DMS153 (cell line): ENCODE results near the gene ATP6V0A1.
A peak's percentile ranks its signal among the peaks of the same experiment; 100 is the strongest.
"Not testable (repeated sequence)": the region's sequence is repeated elsewhere in the genome, so short reads cannot be mapped to it uniquely, and the experiment has no call there.

Experiments used
- DNase-seq: peaks from one replicate; lab custom pipeline; 2025; lab: John Stamatoyannopoulos, UW

ATP6V0A1 gene

DNA sequence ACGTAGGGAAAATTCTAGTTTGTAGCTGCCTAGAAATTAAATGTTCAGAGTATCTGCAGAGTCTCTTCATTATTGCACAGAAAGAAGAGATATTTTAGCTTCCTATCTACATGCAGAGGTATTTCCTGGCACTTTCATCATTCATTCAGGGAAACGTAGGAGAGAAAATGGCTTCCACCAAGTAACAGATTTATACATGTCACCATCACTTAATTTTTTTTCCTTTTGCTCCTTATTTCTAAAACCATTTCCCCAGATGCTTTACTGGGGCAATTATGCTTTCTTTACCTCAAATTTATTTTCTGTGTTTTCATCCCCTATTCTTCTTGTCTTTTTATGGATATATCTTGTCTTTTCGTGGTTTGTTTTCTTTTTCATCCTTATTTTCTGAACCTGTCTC is 18.5 kb downstream of the ATP6V0A1 start:
- DNase-seq, result no peak

DNA sequence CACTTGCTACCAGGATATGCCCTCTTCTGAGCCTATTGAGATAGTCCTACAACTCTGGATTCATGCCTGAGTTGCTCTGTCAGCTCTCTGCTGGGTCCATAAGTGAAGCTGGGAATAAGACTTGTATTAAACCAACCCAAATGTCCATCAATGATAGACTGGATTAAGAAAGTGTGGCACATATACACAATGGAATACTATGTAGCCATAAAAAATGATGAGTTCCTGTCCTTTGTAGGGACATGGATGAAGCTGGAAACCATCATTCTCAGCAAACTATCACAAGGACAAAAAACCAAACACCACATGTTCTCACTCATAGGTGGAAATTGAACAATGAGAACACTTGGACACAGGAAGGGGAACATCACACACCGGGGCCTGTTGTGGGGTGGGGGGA is 19.1 kb downstream of the ATP6V0A1 start:
- DNase-seq, result not testable (repeated sequence)

GRCh38 chr17:42484304-42484703 is 25.6 kb downstream of the ATP6V0A1 start:
- DNase-seq, result no peak

- DNase-seq, result no peak
Measured at GRCh38 chr17:42485680-42486079, 27.0 kb downstream of the ATP6V0A1 start.

- DNase-seq, result no peak
Measured at GRCh38 chr17:42488032-42488431, 29.4 kb downstream of the ATP6V0A1 start.

GRCh38 chr17:42493319-42493718 is 34.6 kb downstream of the ATP6V0A1 start:
- no peak for DNase-seq

DNA sequence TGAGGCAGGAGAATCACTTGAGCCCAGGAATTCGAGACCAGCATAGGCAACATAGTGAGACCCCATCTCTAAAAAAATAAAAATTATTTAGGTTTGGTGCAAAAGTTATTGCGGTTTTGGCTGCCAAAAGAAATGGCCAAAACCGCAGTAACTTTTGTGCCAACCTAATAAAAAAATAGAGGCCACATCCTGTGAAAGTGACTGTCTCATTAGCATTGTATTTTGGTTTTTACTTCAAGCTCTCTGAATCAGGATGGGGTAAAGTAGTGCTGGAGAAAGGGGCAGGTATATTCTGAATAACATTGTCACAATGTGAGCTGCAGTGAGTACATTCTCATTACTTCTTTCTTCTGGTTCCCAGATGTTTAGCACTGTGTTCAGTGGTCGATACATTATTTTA is 36.0 kb downstream of the ATP6V0A1 start:
- DNase-seq, result no peak

DNA sequence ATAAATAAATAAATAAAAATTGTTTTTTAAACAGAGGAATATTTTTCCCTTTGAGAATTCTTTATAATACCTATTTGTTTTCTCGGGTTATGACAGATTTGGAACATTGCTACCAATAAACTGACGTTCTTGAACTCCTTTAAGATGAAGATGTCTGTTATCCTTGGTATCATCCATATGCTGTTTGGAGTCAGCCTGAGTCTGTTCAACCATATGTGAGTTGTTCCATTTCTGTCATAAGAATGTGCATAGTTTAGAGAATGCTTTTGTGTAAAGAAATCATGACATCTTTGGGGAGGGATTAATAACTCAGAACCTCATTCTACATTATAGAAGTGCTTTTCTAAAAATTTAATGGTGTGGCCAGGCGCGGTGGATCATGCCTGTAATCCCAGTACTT is 40.1 kb downstream of the ATP6V0A1 start:
- DNase-seq, result no peak

- no peak for DNase-seq
Measured at GRCh38 chr17:42502091-42502490, 43.4 kb downstream of the ATP6V0A1 start.

GRCh38 chr17:42502926-42503325 is 44.2 kb downstream of the ATP6V0A1 start:
- no peak for DNase-seq

- no peak for DNase-seq
Measured at GRCh38 chr17:42507671-42508070, 49.0 kb downstream of the ATP6V0A1 start.

DNA sequence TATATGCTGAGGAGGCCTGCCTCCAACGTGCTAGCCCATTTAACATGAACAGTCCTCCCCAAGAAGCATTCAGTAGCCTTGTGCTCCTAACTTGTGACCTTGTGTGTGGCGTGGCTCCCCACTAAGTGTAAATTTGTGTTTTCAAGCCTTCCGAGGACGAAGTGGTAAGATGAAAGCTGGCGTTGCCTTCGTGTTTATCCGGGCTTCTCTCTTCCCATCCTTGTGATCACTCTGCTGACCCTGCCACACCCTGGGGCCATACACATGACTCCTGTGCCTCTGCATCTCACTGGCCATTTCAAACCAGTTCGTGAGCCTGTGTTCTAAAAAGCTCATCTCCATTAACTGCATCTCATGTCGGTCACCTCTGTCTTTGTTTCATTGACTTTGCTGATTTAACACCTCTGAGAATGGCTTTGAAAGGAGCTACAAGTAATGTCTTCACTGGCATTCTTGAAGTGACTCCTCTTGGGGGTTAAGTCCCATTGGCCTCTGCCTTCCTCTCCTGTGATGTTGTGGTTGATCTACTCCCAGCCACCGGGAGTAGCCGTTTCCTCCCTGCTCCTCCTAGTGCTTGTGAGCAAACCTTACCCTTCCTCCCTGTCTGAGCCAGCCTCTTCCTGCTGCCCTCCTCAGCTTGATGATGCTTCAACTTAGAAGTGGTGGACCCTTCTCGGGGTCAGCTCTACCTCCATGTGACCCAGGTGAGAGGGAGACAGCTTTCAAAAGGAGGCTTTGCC is 49.9 kb downstream of the ATP6V0A1 start:
- DNase-seq, result no peak

DNA sequence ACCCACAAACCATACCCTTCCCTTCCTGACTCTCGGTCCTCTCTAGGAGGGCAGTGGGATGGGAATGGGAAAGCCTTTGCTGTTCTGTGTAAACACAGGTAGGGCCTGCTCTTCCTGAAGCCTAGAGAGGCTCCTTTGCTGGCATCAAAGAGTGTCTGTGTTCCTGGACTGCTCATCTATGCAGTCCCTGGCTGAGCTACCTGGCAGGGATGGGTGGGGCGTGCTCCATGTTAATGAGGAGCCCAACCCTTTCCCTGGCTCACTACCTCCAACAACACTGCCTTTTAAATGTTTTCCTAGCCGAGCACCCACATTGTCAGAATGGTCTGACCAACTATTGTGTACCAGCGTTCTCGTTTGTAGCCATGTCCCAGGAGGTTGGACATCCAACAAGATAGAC is 50.7 kb downstream of the ATP6V0A1 start:
- DNase-seq, result no peak

DNA sequence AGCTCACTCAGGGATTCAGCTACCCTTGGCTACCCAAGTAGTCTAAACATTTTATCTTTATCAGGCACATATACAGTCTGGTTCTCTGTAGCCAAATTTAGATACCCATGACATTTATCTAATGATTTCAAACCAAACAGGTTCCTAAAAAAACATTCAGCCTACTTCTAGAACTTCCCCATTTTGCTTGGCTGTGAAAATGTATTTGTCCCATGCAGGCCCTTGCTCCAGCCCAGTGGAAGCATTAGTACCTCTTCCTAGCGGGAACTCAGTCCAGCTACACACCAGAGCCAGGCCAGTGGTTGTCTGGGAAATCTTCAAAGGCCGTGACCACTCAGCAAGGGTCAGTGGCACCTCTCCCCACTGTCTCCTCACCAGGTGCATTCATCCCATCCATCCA is 51.2 kb downstream of the ATP6V0A1 start:
- DNase-seq, result no peak

DNA sequence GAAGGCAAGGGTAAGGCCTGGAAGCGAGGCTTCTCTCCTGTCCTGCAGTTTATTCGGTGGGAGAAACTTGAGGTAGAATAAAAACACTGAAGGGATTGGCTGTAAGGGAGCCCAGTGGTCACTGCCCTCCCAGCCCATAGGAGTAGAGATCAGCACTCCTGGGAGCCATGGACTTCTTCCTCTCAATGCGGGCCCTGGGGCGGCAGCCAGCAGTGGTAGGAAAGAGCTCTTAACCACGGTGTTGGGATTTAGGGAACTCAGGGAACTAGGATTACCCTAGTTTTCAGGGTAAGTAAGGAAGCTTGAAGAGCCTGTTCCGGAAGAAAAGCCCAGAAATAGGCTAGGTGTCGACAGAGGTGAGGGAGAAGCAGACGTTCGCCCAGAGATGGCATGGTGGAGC is 53.6 kb downstream of the ATP6V0A1 start:
- DNase-seq, result no peak

DNA sequence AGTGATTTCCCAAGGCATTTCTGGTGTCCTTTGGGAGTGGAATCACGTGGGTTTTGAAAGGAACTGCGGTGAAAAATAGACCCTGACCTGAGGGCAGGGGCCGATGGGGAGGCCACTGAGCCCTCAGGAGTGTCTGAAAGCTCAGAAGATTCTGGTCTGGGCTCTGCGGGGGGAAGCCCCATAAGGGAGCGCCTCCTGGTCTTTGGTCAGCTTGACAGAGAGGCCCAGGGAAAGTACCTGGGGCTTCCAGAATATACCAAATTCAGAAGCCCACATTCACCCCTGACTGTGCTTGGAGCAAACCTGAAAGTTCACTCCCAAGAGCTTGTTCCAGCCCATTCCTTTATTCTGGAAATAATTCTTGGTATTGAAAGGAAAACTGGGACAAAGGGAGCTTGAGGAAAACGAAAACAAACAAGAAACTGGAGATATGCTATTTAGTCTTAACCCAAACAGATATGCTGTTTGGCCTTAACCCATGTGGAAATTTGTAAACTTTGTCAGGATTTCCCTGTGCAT is 54.1 kb downstream of the ATP6V0A1 start:
- DNase-seq, result no peak

DNA sequence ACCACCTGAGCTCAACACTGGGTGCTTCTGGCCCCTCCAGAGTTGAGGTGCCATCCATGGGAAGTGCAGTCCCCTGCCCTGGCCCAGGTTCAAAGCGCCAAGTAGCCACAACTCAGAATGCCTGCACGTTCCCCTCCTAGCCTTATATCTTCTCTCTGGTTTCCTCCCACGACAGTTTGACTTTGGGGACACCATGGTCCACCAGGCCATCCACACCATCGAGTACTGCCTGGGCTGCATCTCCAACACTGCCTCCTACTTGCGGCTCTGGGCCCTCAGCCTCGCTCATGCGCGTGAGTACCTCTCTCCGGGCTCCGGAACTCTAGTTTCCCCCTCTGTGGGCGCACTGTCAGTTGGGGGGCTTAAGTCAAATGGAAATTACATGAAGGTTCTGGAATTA is 55.0 kb downstream of the ATP6V0A1 start:
- no peak for DNase-seq

- no peak for DNase-seq
Measured at GRCh38 chr17:42514279-42514678, 55.6 kb downstream of the ATP6V0A1 start.

DNA sequence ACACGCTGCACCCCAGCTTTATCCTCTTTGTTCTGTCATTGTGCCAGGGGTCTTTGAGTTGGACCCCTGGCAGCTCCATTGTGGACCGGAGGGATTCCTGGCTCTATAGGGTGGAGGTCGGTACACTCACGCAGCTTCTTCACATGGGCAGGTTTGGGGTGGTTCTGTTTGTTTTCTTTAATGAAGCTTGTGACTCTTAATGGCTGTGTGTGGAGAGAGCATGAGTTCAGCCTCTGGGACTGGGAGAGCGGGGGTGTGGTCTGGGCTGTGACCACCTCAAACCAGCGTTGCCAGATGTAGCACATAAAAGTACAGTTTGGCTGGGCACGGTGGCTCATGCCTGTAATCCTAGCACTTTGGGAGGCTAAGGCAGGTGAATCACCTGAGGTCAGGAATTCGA is 56.2 kb downstream of the ATP6V0A1 start:
- no peak for DNase-seq

GRCh38 chr17:42517516-42517915 is 58.8 kb downstream of the ATP6V0A1 start:
- peak; percentile 29 for DNase-seq

- no peak for DNase-seq
Measured at GRCh38 chr17:42518046-42518754, 59.5 kb downstream of the ATP6V0A1 start.

GRCh38 chr17:42518755-42519545 is 60.3 kb downstream of the ATP6V0A1 start:
- no peak for DNase-seq
